ENCODE results near the gene SULT4A1. TPM values are rescaled to one million over a fixed set of nuclear protein-coding genes. Genes with fewer than 3 reads are reported as not detected.

SULT4A1 gene
- total RNA-seq, 1 experiment from 2014 or later: 15.0 TPM

GRCh38 chr22:43893266-43893665 is 31.0 kb upstream of the SULT4A1 start:
- Histone ChIP-seq H2BK15ac (ENCODE audit: low read depth, low read length) (no peak overlapping the region), H3K56ac (ENCODE audit: insufficient read length, low read depth, low read length) (no peak overlapping the region), H2BK120ac (ENCODE audit: low read depth, low read length, poor library complexity, severe bottlenecking) (no peak overlapping the region), H3K4me2 (ENCODE audit: insufficient read depth, insufficient read length, low read length) (no peak overlapping the region), H3K14ac (ENCODE audit: insufficient read depth, low read length) (no peak overlapping the region), H2BK12ac (ENCODE audit: insufficient read length, low read depth, low read length) (no peak overlapping the region), H3K27me3 (ENCODE audit: insufficient read depth, low read length) (no peaks in the 10 kb centered on the region; the same call in 1 of the 2 replicates), H3K79me1 (ENCODE audit: insufficient read depth, low read depth, low read length, poor library complexity, severe bottlenecking) (no peaks in the 10 kb centered on the region), H3K27ac (ENCODE audit: insufficient read length, low read depth, low read length) (no peak overlapping the region), H4K91ac (ENCODE audit: insufficient read length, low read depth, low read length) (no peak overlapping the region), H2AK5ac (ENCODE audit: insufficient read length, low read length) (no peak overlapping the region), H2BK5ac (ENCODE audit: insufficient read length, low read length) (no peak overlapping the region), H3K23me2 (ENCODE audit: insufficient read length, low read depth, low read length, poor library complexity, severe bottlenecking) (peaks cover 14% of the 10 kb centered on the region), H3K4me1 (ENCODE audit: insufficient read depth, low read length) (no peaks in the 10 kb centered on the region), H3K9ac (ENCODE audit: extremely low read depth, insufficient read length, low read length) (no peak overlapping the region), H3K9me3 (ENCODE audit: control insufficient read depth, low read depth, low read length) (no peaks in the 10 kb centered on the region), H3K79me2 (ENCODE audit: insufficient read depth, low read length) (no peaks in the 10 kb centered on the region), H2AFZ (ENCODE audit: low read length) (no peak overlapping the region), H3K4ac (ENCODE audit: low read depth, low read length) (no peak overlapping the region), H3K23ac (ENCODE audit: insufficient read length, low read depth, low read length) (no peak overlapping the region), H3T11ph (ENCODE audit: low read length) (no peak overlapping the region), H3K18ac (ENCODE audit: insufficient read length, low read depth, low read length) (no peak overlapping the region), H4K20me1 (ENCODE audit: control insufficient read depth, insufficient read depth, insufficient read length) (no peaks in the 10 kb centered on the region), H2BK20ac (ENCODE audit: low read depth, low read length, poor library complexity, severe bottlenecking) (no peak overlapping the region), H4K5ac (ENCODE audit: insufficient read length, low read depth, low read length) (no peak overlapping the region), H4K8ac (replicated peaks; ENCODE audit: insufficient read length, low read depth, low read length) (no peak overlapping the region)
- Mint-ChIP-seq H3K4me3 (no peak overlapping the region), H3K9me3 (no peaks in the 10 kb centered on the region), H3K27ac (peak overlapping the region in 1 of 3 experiments; percentile 22; a peak in 1 of 7 replicates), H3K36me3 (ENCODE audit: insufficient read depth in 1 of 3, low read depth in 3 of 3) (peaks cover 0 to 6% (median 5%) of the 10 kb centered on the region in 3 experiments; a peak in 2 of 7 replicates), H3K4me1 (peaks cover 0 to 17% of the 10 kb centered on the region in 2 experiments; a peak in 2 of 4 replicates), H3K27me3 (ENCODE audit: low read depth) (peaks cover 43% of the 10 kb centered on the region)
- no peak for TF ChIP-seq CTCF (conservative IDR thresholded peaks at IDR 0.05)
- WGBS (ENCODE audit: extremely low coverage, insufficient read length, low lambda C conversion rate): no CpG with 5 or more reads among the region's 5 CpGs
- no peak for DNase-seq

All from H9 (cell line).